Head of caudate nucleus (tissue), 42 donors: ENCODE measurements around the gene SOX13.

Source experiments
- DNase-seq, 42 donors: peaks; one replicate each; pipeline versions ENCODE4 v3.0.0 to v3.0.0-alpha.2; 2020 to 2021; ENCODE audit warnings: mixed read lengths in 7 of 42
- intact Hi-C: fragments of 100-400 bp; cut with DNase I; formaldehyde crosslinking; loops from one replicate; pipeline ENCODE4 v1.15.0; 2022

SOX13 gene

DNA sequence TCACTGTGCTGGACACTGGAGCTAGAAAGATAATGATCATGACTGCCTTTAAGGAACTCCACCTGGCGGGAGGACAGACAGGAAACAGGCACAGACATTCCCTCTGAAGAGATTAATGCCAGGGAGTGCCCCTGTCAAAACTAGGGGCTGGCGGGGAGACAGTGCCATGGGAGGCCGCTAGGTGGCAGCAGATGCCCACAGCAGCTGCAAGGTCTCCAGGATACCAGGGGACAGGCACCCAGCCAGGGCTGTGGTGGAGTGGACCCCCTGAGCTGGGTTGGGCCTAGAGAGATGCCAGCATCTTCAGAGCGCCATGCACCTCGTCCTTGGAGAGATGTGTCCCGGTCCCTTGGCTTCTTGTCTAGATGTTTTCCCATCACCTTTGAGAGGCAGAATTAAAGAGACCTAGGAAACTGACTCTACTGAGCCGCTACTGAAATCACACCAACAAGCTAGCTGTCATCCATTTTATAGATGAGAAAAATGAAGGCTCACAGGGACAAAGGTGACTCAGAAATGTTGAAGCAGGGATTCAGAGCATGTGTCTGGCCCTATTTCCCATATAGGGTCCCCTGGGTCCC, 89.7 kb downstream of the SOX13 start:
- intact Hi-C loops, result loop anchor here (5.0 kb wide), 1 partner anchor 200 kb away; no protein-coding TSS in a partner anchor
- peak; percentile 48 to 92 (median 85) for DNase-seq

DNA sequence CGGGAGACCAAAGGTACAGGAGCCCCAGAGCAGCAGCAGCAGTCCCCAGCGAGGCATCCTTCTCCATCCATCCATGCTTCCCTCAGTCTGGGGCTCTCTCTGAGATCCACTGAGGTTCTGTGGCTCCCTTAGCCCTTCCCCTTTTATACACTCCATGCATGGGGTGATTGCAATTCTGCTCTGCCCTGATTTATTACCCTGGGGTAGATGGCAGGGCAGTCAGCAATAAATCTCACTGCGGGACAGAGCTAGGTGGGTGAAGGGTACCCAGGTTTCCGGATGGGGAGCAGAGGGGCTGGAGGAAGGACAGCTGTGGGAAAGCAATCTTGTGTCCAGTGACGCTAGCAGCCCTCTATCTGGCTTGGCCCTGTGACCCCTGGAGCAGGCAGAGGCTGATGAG, 93.3 kb downstream of the SOX13 start, which contains the start of gene REN:
TSS of gene REN (minus strand) at position 119 of the 400 bp plus-strand sequence. CDS start at position 75, 44 bp downstream.
- intact Hi-C loops, result no loop called here
- no peak for DNase-seq

DNA sequence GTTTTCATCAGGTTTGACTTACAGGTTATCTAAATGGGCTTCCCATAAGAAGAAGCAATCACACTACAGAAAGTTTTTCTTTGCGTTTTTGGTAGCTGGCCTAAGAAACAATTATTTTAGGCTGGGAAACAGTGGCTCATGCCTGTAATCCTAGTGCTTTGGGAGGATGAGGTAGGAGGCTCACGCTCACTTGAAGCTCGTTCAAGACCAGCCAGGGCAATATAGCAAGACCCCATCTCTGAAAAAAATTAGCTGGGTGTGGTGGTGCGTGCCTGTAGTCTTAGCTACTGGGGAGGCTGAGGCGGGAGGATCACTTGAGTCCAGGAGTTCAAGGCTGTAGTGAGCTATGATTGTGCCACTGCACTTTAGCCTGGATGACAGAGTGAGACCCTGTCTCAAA, 94.8 kb downstream of the SOX13 start:
- no peak for DNase-seq
- intact Hi-C loops, result no loop called here

DNA sequence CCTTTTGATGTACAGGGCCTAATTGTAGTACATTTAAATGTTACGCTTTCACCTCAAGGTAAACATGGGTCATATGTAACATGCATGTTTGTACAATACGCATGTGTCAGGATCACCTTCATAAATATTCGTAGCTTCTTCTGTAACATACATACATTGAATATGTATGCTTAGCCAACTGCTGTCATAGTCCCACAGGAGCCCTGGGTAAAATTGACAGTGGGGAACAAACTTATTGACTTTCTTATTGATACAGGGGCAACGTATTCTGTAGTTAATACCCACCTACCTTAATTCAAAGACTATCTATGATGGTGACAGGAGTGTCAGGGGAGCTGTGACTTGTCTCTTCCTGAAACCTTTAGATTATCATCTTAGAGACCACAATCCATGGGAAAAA, 96.9 kb downstream of the SOX13 start:
- no peak for DNase-seq
- intact Hi-C loops, result no loop called here

DNA sequence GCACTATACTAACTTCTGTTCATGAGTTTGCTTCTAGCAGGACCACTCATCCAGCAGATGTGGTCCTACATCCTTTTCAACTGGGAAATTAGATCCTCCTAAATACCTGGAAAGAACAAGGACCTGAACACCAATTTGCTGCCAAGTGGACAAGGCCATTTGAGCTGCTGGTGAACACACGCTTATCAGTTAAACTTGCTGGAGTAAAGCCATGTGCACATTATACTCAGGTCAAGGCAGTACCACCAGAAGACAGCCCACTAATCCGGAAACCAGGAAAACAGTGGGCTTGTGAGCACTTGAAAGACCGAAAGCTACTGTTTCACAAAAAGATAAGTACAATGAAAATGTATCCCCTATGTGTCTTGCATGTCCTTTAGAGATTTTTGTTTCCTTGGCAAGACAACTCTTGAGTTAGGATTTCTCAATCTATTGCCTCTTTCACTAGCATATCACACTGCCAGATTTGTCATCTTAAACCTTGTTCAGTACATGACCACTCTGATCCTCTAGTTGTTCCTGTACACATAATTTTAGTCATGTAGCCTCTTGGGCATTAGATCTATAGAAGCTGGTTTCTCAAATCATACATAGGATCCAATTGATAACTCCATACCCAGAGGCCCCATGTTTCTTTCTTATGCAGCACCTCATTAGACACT, 97.7 kb downstream of the SOX13 start:
- no peak for DNase-seq
- intact Hi-C loops, result no loop called here

DNA sequence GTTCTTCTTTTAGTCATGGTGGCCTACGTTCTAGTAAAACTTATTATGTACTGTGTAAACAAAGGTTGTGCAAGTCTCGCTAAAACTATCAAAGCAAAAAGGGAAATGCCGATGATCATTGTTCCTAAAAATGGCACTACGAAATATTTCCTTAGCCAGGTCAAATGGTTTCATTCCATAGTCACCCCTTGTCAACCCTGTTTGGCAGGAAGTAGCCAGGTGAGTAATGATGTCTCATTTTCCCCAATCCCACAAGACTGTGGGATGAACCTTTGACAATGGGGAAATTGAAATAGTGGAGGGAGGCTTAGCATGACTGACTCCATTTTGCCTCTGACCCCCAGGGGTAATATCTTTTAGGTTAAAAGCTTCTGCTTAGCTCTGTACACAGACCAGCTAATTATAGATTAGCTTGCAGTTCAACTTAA, 98.8 kb downstream of the SOX13 start:
- intact Hi-C loops, result no loop called here
- no peak for DNase-seq

DNA sequence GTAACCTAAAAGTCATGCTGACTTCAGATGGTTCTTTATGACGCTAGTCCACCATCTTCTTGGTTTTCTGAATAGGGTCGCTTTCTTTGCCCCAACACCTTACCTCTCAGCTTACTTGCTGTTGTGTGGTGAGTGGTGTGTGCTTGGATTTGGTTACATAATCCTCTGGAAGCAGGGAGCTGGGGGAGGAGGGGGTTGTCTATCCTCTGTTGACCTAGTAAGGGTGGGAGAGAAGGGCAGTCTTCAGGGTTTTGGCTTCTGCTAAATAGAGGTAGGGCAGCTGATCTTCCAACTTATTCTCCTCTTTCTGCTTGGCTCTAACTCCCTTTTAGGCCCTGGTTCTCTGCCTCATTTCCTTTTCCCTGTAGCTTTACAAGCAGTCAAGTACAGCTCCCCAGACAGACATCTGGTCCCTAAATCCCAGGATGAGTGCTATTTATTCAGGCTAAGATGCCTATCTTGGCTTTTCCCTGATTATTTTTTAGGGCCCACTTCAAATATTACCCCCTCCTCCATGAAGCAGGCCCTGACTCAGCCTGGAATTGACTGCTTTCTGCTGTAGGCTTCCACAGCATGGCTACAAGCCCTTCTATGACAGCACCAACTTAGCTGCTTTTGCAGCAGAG, 99.6 kb downstream of the SOX13 start:
- intact Hi-C loops, result no loop called here
- DNase-seq, result peak in 1 of 42 donors; percentile 54

DNA sequence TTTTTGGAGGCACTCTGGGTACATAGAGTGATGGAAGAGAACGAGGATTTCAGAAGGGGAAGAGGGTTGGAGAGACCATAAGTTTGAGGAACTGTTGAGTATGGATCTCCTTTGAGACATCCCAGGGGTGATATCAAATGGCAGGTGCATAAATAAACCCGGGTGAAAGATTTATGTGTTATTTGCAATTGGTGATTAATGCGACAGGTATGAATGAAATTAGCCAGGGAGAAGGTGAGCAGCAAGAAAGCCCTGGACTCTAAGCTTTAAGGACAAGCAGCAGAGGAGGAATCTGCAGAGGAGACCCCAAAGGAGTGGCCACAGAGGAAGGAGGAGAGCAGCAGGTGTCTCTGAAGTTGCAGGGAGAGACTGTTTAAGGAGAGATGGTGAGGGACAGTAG, 102.0 kb downstream of the SOX13 start:
- no peak for DNase-seq
- intact Hi-C loops, result no loop called here

DNA sequence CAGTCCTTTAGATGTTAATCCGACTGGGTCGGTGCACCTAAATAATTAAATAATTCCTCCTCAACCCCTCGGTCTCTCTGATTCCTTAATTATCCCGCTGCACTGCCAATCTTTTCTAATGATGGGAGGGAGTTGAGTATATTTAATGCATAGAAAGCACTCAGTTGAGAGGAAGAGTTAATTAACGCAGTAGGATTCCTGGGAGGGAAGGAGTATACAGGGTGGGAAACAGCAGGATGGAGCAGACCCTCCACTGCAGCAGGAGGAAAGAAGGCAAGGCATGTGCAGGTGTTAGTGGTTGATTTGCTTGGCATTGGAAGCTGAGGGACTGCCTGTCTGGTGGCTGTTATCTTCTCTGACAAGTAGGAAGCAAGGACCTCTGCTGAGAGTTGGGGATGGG, 103.1 kb downstream of the SOX13 start:
- intact Hi-C loops, result no loop called here
- DNase-seq, result no peak

DNA sequence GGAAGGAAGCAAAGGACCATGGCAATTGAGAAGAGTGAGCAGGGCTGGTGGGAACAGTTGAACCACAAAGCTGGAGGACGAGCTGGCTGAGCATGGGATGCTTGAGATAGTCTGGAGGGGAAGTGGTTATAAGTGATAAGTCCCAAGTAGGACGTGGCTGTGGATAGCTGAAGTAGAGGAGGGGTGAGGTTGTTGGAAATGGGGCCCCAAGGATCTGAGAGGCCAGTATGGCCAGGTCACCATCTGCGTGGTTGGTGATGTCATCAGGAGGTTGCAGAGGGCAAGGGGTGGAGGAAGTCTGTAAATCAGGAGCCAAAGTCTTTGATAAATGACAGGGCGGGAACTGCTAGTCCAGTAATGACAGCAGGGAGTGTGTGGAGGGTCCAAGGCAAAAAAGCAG, 104.2 kb downstream of the SOX13 start:
- intact Hi-C loops, result no loop called here
- no peak for DNase-seq
